Measurements from ENCODE around the gene LDLR.

The LDLR gene

DNA sequence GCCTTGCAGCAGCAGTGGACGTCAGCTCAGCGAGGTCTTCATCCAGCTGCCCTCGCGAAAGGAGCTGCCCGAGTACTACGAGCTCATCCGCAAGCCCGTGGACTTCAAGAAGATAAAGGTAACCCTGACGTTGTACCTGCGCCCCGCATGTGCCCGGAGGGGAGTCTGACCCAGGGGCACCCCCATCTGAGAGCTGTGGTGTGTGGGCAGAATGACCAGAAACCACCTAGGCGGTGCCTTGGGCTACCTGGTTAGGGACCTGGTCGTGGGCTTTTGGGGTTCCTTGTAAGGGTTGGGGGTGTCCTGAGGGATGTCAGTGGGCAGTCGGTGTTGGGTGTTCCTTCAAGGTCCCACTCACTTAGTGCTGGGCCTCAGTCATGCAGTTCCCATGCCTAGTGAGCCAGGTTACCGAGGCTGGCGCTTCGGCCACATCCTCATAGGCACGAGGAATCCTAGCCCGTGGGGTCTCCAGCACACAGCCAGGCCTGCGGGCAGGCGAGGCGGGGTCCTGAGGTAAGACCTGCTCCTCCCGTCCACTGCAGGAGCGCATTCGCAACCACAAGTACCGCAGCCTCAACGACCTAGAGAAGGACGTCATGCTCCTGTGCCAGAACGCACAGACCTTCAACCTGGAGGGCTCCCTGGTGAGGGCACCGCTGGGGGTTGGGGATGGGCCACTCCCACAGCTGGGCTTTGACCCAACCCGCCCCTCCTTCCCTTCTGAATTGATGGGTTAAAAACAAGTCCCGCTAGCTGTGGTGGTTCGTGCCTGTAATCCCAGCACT lies 30.8 kb upstream of the LDLR start:
- DNase-seq (ENCODE audit: low read depth, low spot score) = no peak
- ChIA-PET CTCF (interaction anchor here (0.8 kb wide), 1 partner anchor 145 kb away, joined by 3 read pairs; no protein-coding TSS in a partner anchor), POLR2A (no interaction called here)
- no peak overlapping the region for H3K4me3 ChIP-seq (ENCODE audit: low read depth, low read length)
- TF ChIP-seq, protein P1, sequence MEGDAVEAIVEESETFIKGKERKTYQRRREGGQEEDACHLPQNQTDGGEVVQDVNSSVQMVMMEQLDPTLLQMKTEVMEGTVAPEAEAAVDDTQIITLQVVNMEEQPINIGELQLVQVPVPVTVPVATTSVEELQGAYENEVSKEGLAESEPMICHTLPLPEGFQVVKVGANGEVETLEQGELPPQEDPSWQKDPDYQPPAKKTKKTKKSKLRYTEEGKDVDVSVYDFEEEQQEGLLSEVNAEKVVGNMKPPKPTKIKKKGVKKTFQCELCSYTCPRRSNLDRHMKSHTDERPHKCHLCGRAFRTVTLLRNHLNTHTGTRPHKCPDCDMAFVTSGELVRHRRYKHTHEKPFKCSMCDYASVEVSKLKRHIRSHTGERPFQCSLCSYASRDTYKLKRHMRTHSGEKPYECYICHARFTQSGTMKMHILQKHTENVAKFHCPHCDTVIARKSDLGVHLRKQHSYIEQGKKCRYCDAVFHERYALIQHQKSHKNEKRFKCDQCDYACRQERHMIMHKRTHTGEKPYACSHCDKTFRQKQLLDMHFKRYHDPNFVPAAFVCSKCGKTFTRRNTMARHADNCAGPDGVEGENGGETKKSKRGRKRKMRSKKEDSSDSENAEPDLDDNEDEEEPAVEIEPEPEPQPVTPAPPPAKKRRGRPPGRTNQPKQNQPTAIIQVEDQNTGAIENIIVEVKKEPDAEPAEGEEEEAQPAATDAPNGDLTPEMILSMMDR (IDR thresholded peaks at IDR 0.05; ENCODE audit: insufficient read depth, low read length, missing control alignments) = no peak

DNA sequence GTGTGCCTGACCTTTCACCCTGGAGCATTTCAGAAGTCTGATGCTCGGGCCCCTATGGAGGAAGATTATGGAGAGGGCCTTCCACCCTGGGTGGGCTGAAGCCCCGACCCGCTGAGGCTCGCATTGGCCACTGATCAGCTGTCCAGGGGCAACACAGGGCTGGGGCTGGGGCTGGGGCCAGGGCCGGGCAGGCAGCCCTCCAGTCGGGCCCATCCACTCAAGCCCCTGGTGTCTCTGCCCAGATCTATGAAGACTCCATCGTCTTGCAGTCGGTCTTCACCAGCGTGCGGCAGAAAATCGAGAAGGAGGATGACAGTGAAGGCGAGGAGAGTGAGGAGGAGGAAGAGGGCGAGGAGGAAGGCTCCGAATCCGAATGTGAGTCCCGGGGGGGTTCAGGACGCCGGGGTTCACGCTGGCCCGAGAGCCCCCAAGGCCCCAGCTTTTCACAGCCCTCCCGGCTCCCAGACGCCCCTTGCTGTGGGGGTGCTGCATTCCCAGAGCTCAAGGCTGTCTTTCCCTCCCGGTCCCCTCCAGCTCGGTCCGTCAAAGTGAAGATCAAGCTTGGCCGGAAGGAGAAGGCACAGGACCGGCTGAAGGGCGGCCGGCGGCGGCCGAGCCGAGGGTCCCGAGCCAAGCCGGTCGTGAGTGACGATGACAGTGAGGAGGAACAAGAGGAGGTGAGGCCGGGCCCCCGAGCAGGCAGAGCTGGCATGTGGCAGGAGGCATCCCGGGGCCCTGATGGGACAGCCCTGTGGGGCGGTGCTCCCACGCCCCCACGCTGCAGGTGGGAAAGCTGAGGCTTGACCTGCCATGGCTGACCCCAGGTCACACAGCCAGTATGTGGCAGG lies 29.5 kb upstream of the LDLR start:
- no peak for DNase-seq (ENCODE audit: low read depth, low spot score)
- CTCF ChIA-PET = no interaction called here
- TF ChIP-seq, protein P1 (IDR thresholded peaks at IDR 0.05; ENCODE audit: insufficient read depth, low read length, missing control alignments) = no peak
- no peak overlapping the region for H3K4me3 ChIP-seq (ENCODE audit: low read depth, low read length)
- POLR2A ChIA-PET = interaction anchor here (0.6 kb wide), 1 partner anchor 11 kb away, joined by 5 read pairs; no protein-coding TSS in a partner anchor

DNA sequence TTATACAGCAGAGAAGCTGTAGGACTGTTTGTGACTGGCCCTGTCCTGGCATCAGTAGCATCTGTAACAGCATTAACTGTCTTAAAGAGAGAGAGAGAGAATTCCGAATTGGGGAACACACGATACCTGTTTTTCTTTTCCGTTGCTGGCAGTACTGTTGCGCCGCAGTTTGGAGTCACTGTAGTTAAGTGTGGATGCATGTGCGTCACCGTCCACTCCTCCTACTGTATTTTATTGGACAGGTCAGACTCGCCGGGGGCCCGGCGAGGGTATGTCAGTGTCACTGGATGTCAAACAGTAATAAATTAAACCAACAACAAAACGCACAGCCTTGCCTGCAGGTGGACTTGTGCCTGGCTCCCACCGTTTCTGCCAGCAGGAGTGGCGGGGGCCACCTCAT lies 27.3 kb upstream of the LDLR start:
- H3K4me3 ChIP-seq (ENCODE audit: low read depth, low read length) = no peak overlapping the region
- ChIA-PET POLR2A (no interaction called here), CTCF (no interaction called here)
- TF ChIP-seq, protein P1 (IDR thresholded peaks at IDR 0.05; ENCODE audit: insufficient read depth, low read length, missing control alignments) = no peak
- no peak for DNase-seq (ENCODE audit: low read depth, low spot score)

DNA sequence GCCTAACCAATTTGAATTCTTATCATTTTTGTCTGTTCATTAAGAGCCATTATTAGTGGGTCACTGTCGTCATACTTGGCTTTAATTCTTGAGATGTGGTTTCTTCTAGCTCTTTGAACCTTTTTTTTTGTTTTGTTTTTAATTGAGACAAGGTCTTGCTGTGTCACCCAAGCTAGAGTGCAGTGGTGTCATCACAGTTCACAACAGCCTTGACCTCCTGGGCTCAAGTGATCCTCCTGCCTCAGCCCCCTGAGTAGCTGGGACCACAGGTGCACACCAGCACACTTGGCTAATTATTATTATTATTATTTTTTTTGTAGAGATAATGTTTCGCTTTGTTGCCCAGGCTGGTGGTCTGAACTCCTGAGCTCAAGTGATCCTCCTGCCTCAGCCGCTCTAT lies 25.8 kb upstream of the LDLR start:
- DNase-seq (ENCODE audit: low read depth, low spot score) = no peak
- TF ChIP-seq, protein P1 (IDR thresholded peaks at IDR 0.05; ENCODE audit: insufficient read depth, low read length, missing control alignments) = no peak
- CTCF ChIA-PET = interaction anchor here (1.0 to 1.4 kb wide), 3 partner anchors 25 to 62 kb away, joined by 3 to 10 read pairs (median 6); no protein-coding TSS in a partner anchor
- no peak overlapping the region for H3K4me3 ChIP-seq (ENCODE audit: low read depth, low read length)
- POLR2A ChIA-PET = no interaction called here

DNA sequence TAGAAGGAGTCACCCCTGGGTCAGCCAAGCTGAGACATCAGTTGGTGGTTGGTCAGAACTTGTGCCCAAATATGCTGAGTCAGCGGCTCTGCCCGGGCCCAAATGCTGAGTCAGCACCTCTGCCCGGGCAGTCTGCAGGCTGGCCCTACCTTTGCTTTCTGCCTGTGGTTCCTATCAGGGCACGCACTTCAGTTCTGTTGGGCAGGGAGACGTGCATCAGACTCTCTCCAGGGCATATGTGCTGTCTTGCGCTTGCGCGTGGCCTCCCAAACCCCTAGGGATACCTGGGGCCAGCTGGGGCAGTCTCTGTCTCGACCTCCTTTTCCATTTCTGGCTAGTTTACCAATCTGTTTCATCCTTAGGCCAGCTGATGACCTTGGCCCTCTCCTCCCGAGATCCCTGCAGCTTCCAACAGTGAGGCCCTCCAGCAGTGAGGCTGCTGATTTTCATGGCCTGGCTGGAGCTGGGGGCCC lies 24.4 kb upstream of the LDLR start:
- no peak for DNase-seq (ENCODE audit: low read depth, low spot score)
- TF ChIP-seq, protein P1 (IDR thresholded peaks at IDR 0.05; ENCODE audit: insufficient read depth, low read length, missing control alignments) = no peak
- CTCF ChIA-PET = interaction anchor here (1.0 to 3.2 kb wide), 4 partner anchors 29 to 128 kb away, joined by 3 to 14 read pairs (median 4); no protein-coding TSS in a partner anchor
- POLR2A ChIA-PET = no interaction called here
- H3K4me3 ChIP-seq (ENCODE audit: low read depth, low read length) = no peak overlapping the region

DNA sequence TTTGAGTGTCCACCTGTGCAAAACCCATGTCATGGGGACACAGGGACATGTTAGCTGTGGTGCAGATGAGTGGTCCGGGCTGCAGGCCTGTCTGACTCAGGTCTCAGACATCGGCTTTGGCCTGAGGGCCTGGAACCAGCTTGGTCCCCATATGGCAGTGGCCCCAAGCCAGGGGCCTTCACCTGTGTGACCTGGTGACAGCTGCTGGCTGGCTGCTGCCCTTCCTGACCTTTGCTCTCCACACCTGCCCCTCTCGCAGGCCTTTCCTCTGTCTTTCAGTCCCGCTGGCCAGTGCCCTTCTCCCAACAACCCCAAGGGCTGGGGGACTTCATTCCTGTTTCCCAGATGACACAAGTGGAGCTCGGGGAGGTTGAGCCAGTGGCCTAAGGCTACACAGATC lies 22.9 kb upstream of the LDLR start:
- ChIA-PET CTCF (interaction anchor here (0.6 to 3.2 kb wide), 3 partner anchors 31 to 124 kb away, joined by 3 to 14 read pairs (median 3); no protein-coding TSS in a partner anchor), POLR2A (interaction anchor here (0.7 to 1.0 kb wide), 2 partner anchors 17 to 88 kb away, joined by 3 read pairs; no protein-coding TSS in a partner anchor)

More for the DNA sequence above, 22.9 kb upstream of the LDLR start:
- no peak for DNase-seq (ENCODE audit: low read depth, low spot score)
- TF ChIP-seq, protein P1 (IDR thresholded peaks at IDR 0.05; ENCODE audit: insufficient read depth, low read length, missing control alignments) = no peak
- H3K4me3 ChIP-seq (ENCODE audit: low read depth, low read length) = no peak overlapping the region

Measured in AG04449 (cell line).